GM23248 (cell line): ENCODE measurements around the gene ATG10.

Experiments
- EZH2 ChIP-seq: fragments of 200-600 bp; sonication (generic); IDR thresholded peaks from 2 replicates; pipeline ENCODE4 v1.6.1; 2018; ENCODE audit warnings: antibody characterized with exemption, mild to moderate bottlenecking; ENCODE audit not compliant: insufficient read depth, poor library complexity, severe bottlenecking
- EZH2phosphoT487 ChIP-seq: fragments of 200-600 bp; sonication (generic); IDR thresholded peaks from 2 replicates; pipeline ENCODE4 v1.6.1; 2018; ENCODE audit warnings: antibody characterized with exemption, moderate library complexity, mild to moderate bottlenecking, low read depth; ENCODE audit not compliant: insufficient read depth

DNA sequence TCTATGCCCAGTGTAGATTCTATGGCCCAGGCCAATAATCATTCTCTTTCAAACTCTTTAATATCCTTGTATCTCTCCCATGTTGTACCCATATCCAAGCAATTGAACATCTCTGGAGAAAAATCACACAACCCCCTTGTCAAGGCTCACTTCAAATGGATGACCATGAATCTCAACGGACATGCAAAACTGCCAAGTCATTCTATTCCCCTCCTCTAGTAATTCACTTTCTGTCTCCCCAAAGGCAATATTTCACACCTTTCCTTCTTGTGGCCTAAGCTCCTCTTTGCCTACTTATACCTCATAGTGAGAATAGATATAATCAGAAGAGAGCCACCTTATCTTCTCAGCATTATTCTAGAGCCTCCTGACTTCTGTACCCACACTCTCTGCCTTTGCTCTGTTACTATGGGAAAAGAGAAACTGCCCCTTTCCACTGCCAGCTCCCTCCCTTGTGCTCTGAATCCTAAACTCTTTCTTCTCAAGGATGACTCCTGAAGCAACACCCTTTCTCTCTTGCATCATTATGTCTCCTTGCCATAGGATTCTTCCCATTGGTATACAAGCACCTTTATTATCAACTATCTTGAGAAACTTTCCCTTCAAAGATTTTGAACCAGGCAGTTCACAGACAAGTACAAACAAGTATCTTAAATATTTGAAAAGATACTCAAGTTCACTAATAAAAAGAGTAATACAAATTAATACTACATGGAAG, 240.2 kb downstream of the ATG10 start:
- no peak for TF ChIP-seq EZH2
- no peak for TF ChIP-seq EZH2phosphoT487
